ENCODE measurements around the gene COL8A1.
A peak's percentile ranks its signal among the peaks of the same experiment; 100 is the strongest.

Gene COL8A1

DNA sequence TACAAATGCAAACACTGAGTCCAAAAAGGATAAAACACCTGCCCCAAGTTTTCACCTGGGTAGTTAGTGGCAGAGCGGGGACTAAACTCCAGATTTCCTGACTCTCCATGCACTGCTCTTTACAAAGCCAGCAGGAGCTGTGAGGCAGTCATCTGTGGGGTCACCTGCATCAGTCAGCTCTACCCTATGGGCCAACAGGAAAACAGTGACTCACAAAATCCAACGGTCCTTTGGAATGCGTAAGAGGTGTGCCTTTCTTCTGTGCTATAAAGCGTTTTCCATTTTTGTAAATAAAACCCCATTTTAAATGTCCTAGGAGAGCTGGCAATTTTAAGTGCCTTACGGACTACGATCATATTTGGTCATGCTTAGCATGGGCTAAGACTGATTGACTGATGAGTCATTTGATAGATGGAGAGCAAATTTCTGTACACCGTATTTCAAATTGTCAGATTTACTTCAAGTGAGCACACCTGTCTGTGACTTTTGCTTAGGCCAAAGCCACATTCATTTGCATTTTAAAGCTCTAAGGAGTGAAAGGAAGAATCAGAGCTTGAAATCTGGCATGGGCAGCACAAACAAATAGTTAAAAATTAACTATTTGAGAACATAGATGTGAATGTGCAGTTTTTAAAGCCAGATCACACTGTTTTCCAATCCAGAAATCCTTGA, 4.4 kb upstream of the COL8A1 start:
- H3K4me1 Mint-ChIP-seq, result peaks cover 16% of the 10 kb centered on the region
- H3K27ac Mint-ChIP-seq, result no peak overlapping the region
- DNase-seq, result no peak
- no peaks in the 10 kb centered on the region for H3K9me3 Mint-ChIP-seq
- no peak for ATAC-seq
- H3K4me3 Mint-ChIP-seq, result no peak overlapping the region
- peaks cover 59% of the 10 kb centered on the region for H3K27me3 Mint-ChIP-seq

DNA sequence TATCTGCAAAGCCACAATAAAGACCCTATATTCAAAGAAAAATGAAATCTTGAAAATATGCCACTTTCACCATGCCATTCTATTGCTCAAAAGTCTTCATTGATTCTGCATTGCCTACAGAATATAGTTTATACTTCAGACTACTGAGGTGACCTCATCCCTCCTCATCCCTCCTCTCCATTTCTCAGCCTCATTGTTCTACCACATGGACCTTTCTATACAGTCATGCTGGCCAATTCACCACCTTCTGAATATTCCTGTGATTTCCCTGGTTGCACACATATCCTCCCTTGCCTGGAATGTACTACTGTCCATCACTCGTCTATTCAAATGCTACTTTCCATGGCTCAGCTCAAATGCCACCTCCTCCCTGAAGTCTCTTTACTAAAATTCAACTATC, 3.5 kb upstream of the COL8A1 start:
- Mint-ChIP-seq H3K4me1 (peaks cover 16% of the 10 kb centered on the region), H3K27me3 (peaks cover 64% of the 10 kb centered on the region), H3K27ac (no peak overlapping the region)

GRCh38 chr3:99635348-99635747, 3.0 kb upstream of the COL8A1 start:
- ATAC-seq, result no peak
- Mint-ChIP-seq H3K9me3 (no peaks in the 10 kb centered on the region), H3K27ac (no peak overlapping the region), H3K4me1 (peaks cover 16% of the 10 kb centered on the region), H3K4me3 (no peak overlapping the region), H3K27me3 (peaks cover 67% of the 10 kb centered on the region)
- DNase-seq, result no peak

More for the DNA sequence above, 3.5 kb upstream of the COL8A1 start:
- ATAC-seq (no peak), DNase-seq (no peak)
- H3K4me3 Mint-ChIP-seq, result no peak overlapping the region
- no peaks in the 10 kb centered on the region for H3K9me3 Mint-ChIP-seq

DNA sequence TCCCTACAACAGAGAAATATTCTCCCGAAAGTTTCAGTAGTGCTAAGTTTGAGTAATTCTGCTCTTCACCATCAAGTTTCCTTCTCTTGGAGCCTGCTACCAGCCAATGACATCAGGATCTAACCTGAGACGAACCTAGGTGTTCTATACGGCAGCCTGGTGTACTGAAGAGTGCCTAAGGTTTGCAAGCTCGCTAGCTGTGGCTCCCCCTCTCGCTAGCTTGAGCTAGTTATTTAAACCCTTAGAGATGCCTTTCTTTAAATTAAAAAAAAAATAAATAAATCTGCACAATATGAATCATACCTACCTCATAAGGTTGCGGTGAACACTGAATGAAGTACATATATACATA, 1.4 kb upstream of the COL8A1 start:
- Mint-ChIP-seq H3K9me3 (no peaks in the 10 kb centered on the region), H3K27ac (no peak overlapping the region), H3K27me3 (peaks cover 83% of the 10 kb centered on the region), H3K4me1 (peaks cover 16% of the 10 kb centered on the region), H3K4me3 (no peak overlapping the region)
- peak; percentile 51 for ATAC-seq
- no peak for DNase-seq

- H3K4me1 Mint-ChIP-seq, result peaks cover 16% of the 10 kb centered on the region
- H3K9me3 Mint-ChIP-seq, result no peaks in the 10 kb centered on the region
- H3K4me3 Mint-ChIP-seq, result peak overlapping the region; percentile 19 to 49
- ATAC-seq (peak; percentile 55), DNase-seq (no peak)
- H3K27ac Mint-ChIP-seq, result peak overlapping the region; percentile 11 to 22
- H3K27me3 Mint-ChIP-seq, result peaks cover 89% of the 10 kb centered on the region
These were observed 854 bp upstream of the COL8A1 start for GRCh38 chr3:99637368-99638111.

DNA sequence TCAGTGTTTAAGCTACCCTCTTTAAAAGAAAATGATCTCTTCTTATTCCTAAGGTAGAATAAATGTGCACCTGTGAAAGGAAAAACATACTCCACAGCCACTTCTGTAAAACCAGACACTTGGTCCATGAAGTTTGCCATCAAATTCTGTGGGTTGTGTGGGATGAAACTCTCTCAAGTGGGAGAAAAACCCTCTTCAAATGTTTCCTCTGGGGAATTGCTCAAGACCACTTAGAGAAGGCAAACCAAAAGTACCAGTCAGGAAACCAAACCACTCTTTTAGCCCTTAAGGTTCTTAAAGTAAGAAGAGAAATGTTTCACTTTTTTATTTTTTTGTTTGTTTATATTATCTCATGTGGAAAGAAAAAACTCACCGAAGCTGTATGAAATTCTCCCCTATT, 1.2 kb downstream of the COL8A1 start:
- no peak for ATAC-seq
- Mint-ChIP-seq H3K4me1 (peaks cover 16% of the 10 kb centered on the region), H3K9me3 (no peaks in the 10 kb centered on the region), H3K27me3 (peaks cover 73% of the 10 kb centered on the region), H3K4me3 (no peak overlapping the region), H3K27ac (no peak overlapping the region)
- no peak for DNase-seq

DNA sequence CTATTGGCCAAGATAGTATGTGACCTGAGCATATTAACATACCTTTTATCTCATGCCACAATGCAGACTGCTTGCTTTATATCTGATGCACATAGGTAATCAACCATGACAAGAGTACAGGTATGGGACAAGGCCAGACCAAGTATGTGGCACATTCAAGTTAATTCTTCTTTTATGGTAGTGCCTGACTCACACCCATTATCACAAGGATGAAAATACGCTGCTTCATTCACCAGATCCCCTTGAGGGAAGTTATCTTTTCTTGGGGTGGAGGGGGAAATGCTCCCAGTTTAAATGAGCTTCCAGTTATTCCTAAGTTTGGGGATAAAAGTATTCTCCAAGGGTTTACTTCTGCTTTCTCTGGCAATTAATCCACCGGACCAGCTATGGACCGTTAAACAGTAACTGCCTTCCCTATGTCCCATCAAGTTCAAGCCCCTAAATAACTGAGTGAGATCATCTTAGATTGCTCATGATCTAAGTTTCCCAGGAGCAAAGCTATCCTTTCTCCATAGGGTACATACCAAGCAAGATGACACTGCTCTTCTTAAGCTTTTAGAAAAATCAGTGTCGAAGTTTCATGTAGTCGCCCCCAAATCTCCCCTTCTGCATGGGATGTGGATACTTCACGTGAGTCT, 1.9 kb downstream of the COL8A1 start:
- DNase-seq (no peak), ATAC-seq (no peak)
- H3K9me3 Mint-ChIP-seq, result no peaks in the 10 kb centered on the region
- H3K27ac Mint-ChIP-seq, result no peak overlapping the region
- H3K4me1 Mint-ChIP-seq, result peaks cover 16% of the 10 kb centered on the region
- no peak overlapping the region for H3K4me3 Mint-ChIP-seq
- H3K27me3 Mint-ChIP-seq, result peaks cover 65% of the 10 kb centered on the region

- ATAC-seq (no peak), DNase-seq (no peak)
- H3K27me3 Mint-ChIP-seq, result peaks cover 55% of the 10 kb centered on the region
- peaks cover 16% of the 10 kb centered on the region for H3K4me1 Mint-ChIP-seq
- H3K9me3 Mint-ChIP-seq, result no peaks in the 10 kb centered on the region
- no peak overlapping the region for H3K4me3 Mint-ChIP-seq
- H3K27ac Mint-ChIP-seq, result no peak overlapping the region
These were observed 3.1 kb downstream of the COL8A1 start for GRCh38 chr3:99641480-99641879.

DNA sequence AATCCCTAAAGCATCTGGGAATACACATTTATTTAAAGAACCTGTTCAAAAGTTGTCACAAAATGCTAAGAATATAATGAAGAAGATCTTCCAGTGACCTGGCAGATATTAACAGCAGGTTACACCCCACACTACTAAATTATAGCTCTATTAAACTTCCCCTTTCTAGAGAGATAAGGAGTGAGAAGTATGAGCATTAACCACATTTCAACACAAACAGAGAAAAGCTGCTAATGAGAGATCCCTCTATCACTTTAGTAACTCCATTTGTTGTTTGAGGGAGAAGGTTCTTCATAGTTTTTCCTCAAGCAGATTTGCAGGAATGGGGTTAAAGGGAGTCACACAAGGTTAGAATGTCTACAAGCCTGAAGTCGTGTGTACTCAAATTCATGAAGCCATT, 3.6 kb downstream of the COL8A1 start:
- no peaks in the 10 kb centered on the region for H3K9me3 Mint-ChIP-seq
- ATAC-seq (no peak), DNase-seq (no peak)
- no peak overlapping the region for H3K27ac Mint-ChIP-seq
- H3K4me1 Mint-ChIP-seq, result peaks cover 16% of the 10 kb centered on the region
- H3K4me3 Mint-ChIP-seq, result no peak overlapping the region
- H3K27me3 Mint-ChIP-seq, result peaks cover 50% of the 10 kb centered on the region

DNA sequence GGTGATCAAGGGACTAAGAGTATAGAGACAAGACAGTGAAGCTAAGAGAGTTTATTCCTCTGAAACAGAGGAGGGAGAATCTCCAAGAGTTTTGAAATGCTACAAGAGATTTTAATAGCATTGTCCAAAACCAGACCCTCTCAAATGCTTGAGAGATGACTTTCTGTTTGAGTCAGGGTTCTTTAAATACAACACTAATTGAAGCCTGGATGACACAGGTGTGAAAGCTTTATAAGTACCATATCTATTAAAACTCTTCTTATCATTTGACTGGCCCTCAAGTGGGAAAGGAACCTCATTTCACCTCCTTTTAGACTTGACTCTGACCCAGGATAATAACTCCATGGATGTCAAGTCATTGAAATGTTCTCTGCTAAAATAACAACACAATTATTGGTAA, 5.6 kb downstream of the COL8A1 start:
- Mint-ChIP-seq H3K27ac (no peak overlapping the region), H3K4me1 (no peaks in the 10 kb centered on the region), H3K4me3 (no peak overlapping the region), H3K9me3 (no peaks in the 10 kb centered on the region), H3K27me3 (peaks cover 29% of the 10 kb centered on the region)
- ATAC-seq (no peak), DNase-seq (no peak)

DNA sequence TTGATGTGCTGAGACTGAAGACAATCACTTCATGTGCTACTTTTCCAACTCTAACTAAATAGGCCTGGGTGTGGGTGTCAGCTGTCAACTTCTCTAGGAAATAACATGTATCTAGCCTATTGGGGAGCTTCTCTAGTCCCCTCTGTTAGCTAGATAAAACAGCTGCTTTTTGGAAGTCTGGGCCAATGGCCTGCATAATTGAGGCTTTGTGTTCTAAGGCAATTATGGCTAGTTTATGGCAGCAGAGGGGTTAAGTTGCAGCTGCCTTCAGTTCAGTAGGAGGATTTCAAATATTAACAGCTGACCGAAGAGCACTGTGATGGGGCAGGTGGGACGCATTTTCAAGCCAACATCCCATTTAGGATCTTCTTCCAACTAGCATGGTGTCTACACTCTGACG, 6.4 kb downstream of the COL8A1 start:
- Mint-ChIP-seq H3K4me3 (no peak overlapping the region), H3K27me3 (peaks cover 24% of the 10 kb centered on the region), H3K9me3 (no peaks in the 10 kb centered on the region), H3K4me1 (no peaks in the 10 kb centered on the region), H3K27ac (no peak overlapping the region)
- no peak for DNase-seq
- no peak for ATAC-seq

GRCh38 chr3:99645277-99646106, 7.1 kb downstream of the COL8A1 start:
- DNase-seq (no peak), ATAC-seq (no peak)
- no peaks in the 10 kb centered on the region for H3K4me1 Mint-ChIP-seq
- H3K27ac Mint-ChIP-seq, result no peak overlapping the region
- peaks cover 20% of the 10 kb centered on the region for H3K27me3 Mint-ChIP-seq
- H3K9me3 Mint-ChIP-seq, result no peaks in the 10 kb centered on the region
- no peak overlapping the region for H3K4me3 Mint-ChIP-seq

DNA sequence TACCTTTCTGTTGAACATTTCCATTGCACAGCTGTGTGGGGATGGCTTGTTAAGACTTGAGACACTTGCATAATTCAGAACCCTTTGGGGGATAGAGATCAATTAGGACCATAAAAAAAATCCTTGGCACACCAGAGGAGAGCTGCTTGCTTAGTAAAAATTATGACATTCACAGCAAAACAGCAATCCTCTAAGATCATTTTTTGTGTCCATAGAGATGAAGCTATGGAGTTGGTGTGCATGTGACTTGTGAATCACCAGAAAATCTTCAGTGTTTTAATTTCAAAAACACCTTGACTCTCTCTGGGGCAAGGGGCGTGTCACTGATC, 7.7 kb downstream of the COL8A1 start:
- Mint-ChIP-seq H3K4me1 (no peaks in the 10 kb centered on the region), H3K27ac (no peak overlapping the region), H3K9me3 (no peaks in the 10 kb centered on the region), H3K4me3 (no peak overlapping the region), H3K27me3 (peaks cover 15% of the 10 kb centered on the region)
- ATAC-seq, result no peak
- no peak for DNase-seq

GRCh38 chr3:99647081-99647480, 8.7 kb downstream of the COL8A1 start:
- Mint-ChIP-seq H3K27ac (no peak overlapping the region), H3K4me3 (no peak overlapping the region), H3K27me3 (peaks cover 4% of the 10 kb centered on the region), H3K4me1 (no peaks in the 10 kb centered on the region), H3K9me3 (no peaks in the 10 kb centered on the region)
- ATAC-seq (no peak), DNase-seq (no peak)

GRCh38 chr3:99648101-99648500, 9.7 kb downstream of the COL8A1 start:
- ATAC-seq (no peak), DNase-seq (no peak)
- Mint-ChIP-seq H3K27me3 (no peaks in the 10 kb centered on the region), H3K9me3 (no peaks in the 10 kb centered on the region), H3K4me3 (no peak overlapping the region), H3K4me1 (no peaks in the 10 kb centered on the region), H3K27ac (no peak overlapping the region)

DNA sequence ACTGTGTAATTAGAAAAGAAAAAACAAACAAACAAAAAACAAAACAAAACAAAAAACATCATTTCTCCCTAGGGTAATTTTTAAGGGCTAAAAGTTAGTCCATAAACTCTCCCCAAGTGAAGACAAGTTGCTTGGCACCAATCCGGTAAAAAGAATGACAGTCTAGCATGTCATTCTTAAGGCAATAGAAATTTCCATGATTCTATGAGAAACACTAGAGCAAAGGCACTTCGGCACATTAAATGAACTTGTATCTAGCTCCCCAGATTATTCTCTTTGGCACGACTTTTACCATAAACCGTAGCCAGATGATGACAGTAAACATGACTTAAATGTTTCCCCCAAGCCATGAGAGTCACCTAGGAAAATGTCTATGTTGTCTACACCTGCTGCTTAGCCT, 10.1 kb downstream of the COL8A1 start:
- Mint-ChIP-seq H3K4me1 (no peaks in the 10 kb centered on the region), H3K9me3 (no peaks in the 10 kb centered on the region), H3K27me3 (no peaks in the 10 kb centered on the region), H3K4me3 (no peak overlapping the region), H3K27ac (no peak overlapping the region)
- ATAC-seq, result no peak
- DNase-seq, result no peak

All from stimulated activated naive CD8-positive, alpha-beta T cell treated with anti-CD3 and anti-CD28 coated beads, Interleukin-15, amount 100 ng/mL, for 72 hours (primary cell).